ENCODE data around the gene KHK. TPM values are rescaled to one million over a fixed set of nuclear protein-coding genes. Genes with fewer than 3 reads are reported as not detected.
"Not testable (repeated sequence)": the region's sequence is repeated elsewhere in the genome, so short reads cannot be mapped to it uniquely, and the experiment has no call there.

KHK gene
- total and polyA plus RNA-seq, 9 of the 15 experiments (the other 6 are each of a cell fraction or from before 2014, with no cell fraction given), result 1.5 to 10.7 (median 5.2) TPM

DNA sequence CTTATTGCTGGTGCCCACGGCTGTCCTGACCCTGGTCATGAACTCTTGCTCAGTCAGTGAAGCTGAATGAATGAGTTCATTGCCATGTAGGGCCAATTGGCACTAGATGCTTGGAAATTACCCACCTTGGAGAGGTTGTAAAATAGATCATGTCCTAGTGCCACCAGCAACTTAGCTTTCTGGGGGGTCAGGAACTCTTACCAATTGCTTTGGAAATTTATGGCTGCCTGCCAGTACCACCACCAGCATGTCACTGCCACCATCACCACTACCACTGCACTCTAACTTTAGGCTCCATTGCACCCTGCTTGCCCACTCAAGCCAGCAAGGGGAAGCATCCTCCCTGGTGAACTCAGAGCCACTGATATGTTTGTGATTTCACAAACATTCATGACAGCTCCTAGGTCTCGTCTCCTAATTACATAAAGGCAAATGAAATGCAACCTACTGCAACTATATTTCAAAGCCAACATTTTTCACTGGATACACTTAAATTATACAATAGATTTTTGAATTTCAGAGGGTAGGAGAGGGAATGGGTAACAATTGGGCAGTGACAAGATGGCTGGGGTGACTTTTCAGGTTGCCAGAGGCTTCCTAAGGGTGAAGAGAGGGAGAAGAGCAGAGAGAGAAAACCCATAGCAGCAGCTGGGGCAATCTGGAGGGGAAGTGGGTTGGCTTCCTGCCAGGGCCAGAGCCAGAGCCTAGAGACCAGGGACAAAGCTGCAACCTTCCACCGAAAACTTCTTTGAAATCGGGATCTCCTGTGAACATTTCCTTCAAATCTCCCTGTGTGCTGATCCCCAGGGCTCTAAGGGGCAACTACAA lies 11.6 kb upstream of the KHK start (continued):
- TF ChIP-seq SPI1 (IDR thresholded peaks at IDR 0.05; ENCODE audit: borderline replicate concordance, low read depth, low read length) (peak; percentile 32; the same call in 1 of the 2 replicates), PCBP2 (IDR thresholded peaks at IDR 0.05; ENCODE audit: low read depth, low read length, poor library complexity, severe bottlenecking) (no peak)

GRCh38 chr2:27075566-27075871 lies 11.1 kb upstream of the KHK start:
- H3K9me1 ChIP-seq (ENCODE audit: control insufficient read depth, insufficient read depth, low read length); H3K36me3 ChIP-seq (ENCODE audit: control insufficient read depth, insufficient read depth, low read length); DNase-seq (ENCODE audit: extremely low read depth in 1 of 4, low spot score in 3 of 4); ATAC-seq; CTCF ChIA-PET (ENCODE audit: low intra/inter-chr PET ratio); H3K4me3 ChIP-seq; H3K9me3 ChIP-seq (replicated peaks; ENCODE audit: control insufficient read depth, insufficient read depth, low read depth, low read length); H3K27me3 ChIP-seq (ENCODE audit: control insufficient read depth in 2 of 2, insufficient read depth in 2 of 2, low read length in 2 of 2); BruUV-seq (replicated peaks); FAIRE-seq; intact Hi-C loops (cut with micrococcal nuclease); H3K4me2 ChIP-seq (ENCODE audit: insufficient read depth, low read length); H4K20me1 ChIP-seq (replicated peaks; ENCODE audit: control insufficient read depth, insufficient read depth, low read length); in situ Hi-C loops (cut with MboI); H3K9ac ChIP-seq (ENCODE audit: insufficient read depth in 1 of 2, low read depth in 2 of 2, low read length in 2 of 2); H3K79me2 ChIP-seq (ENCODE audit: control insufficient read depth, insufficient read depth, low read length): not testable (repeated sequence)
- TF ChIP-seq SMARCA5 (IDR thresholded peaks at IDR 0.05) (0 out of 2 replicates have a peak, but pooled peaks have one; percentile 14), KLF1 (tag; IDR thresholded peaks at IDR 0.05) (0 out of 2 replicates have a peak, but pooled peaks have one; percentile 41)
- TF ChIP-seq, protein P1, sequence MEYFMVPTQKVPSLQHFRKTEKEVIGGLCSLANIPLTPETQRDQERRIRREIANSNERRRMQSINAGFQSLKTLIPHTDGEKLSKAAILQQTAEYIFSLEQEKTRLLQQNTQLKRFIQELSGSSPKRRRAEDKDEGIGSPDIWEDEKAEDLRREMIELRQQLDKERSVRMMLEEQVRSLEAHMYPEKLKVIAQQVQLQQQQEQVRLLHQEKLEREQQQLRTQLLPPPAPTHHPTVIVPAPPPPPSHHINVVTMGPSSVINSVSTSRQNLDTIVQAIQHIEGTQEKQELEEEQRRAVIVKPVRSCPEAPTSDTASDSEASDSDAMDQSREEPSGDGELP (CRISPR knock-in tag; IDR thresholded peaks at IDR 0.05; ENCODE audit: borderline replicate concordance), result peak; percentile 8; the same call in 1 of the 2 replicates
- POLR2A ChIA-PET, result interaction anchor here (1.4 kb wide), 1 partner anchor 10 kb away, joined by 4 read pairs; no protein-coding TSS in a partner anchor
- H3K27ac ChIP-seq (ENCODE audit: extremely low read depth, low read depth, low read length), result peak overlapping the region; percentile 37; the same call in 1 of the 3 replicates
- 73% methylated on average over 5 of the region's 6 CpGs for WGBS (ENCODE audit: insufficient coverage, low coverage, missing lambda C conversion rate)
- H3K4me1 ChIP-seq (replicated peaks in 1 of 2; ENCODE audit: control insufficient read depth in 2 of 2, insufficient read depth in 2 of 2, low read length in 2 of 2), result peaks cover 52 to 57% of the 10 kb centered on the region in 2 experiments
- H2AFZ ChIP-seq (ENCODE audit: low read depth, low read length), result peak overlapping the region; percentile 78
